ENCODE measurements around the gene S1PR4. TPM values are rescaled to one million over a fixed set of nuclear protein-coding genes. Genes with fewer than 3 reads are reported as not detected.

S1PR4 gene
- total and polyA plus RNA-seq, 2 of the 8 experiments (the other 6 are each of a cell fraction or from before 2014, with no cell fraction given) = not detected

- Histone ChIP-seq H3K9ac (replicated peaks in 1 of 4; ENCODE audit: extremely low read depth in 1 of 4, low read depth in 3 of 4, low read length in 3 of 4) (no peak overlapping the region), H4K91ac (replicated peaks; ENCODE audit: insufficient read length, low read length) (no peak overlapping the region), H2BK12ac (ENCODE audit: low read depth, low read length) (no peak overlapping the region), H2AK5ac (ENCODE audit: low read depth, low read length) (no peak overlapping the region), H3K56ac (replicated peaks; ENCODE audit: insufficient read length, low read depth, low read length) (no peak overlapping the region), H3K14ac (ENCODE audit: insufficient read length) (no peak overlapping the region), H3K4me1 (replicated peaks in 1 of 4; ENCODE audit: control insufficient read depth in 3 of 4, insufficient read depth in 4 of 4, low read length in 3 of 4) (peaks cover 0 to 3% (median 2%) of the 10 kb centered on the region in 4 experiments; a peak in 4 of 7 replicates), H3K9me3 (ENCODE audit: insufficient read depth in 2 of 2, low read depth in 1 of 2, low read length in 1 of 2) (no peaks in the 10 kb centered on the region), H3K23ac (ENCODE audit: insufficient read length) (no peak overlapping the region), H3K4me2 (ENCODE audit: insufficient read depth in 1 of 2, low read depth in 2 of 2, low read length in 2 of 2) (no peak overlapping the region), H2BK20ac (ENCODE audit: low read length) (no peak overlapping the region), H4K8ac (ENCODE audit: extremely low read depth, insufficient read depth, low read length) (no peak overlapping the region), H3K4me3 (ENCODE audit: extremely low read depth in 1 of 4, insufficient read depth in 2 of 4, low read depth in 3 of 4, low read length in 4 of 4) (no peak overlapping the region), H3K79me2 (ENCODE audit: control insufficient read depth in 1 of 2, insufficient read depth in 2 of 2, low read length in 2 of 2) (peaks cover 0 to 31% of the 10 kb centered on the region in 2 experiments; a peak in 3 of 4 replicates), H3K23me2 (ENCODE audit: low read depth, low read length) (no peaks in the 10 kb centered on the region), H3K27me3 (replicated peaks in 1 of 4; ENCODE audit: control insufficient read depth in 3 of 4, extremely low read depth in 1 of 4, insufficient read depth in 3 of 4, low read length in 3 of 4) (no peaks in the 10 kb centered on the region), H4K20me1 (replicated peaks in 1 of 2; ENCODE audit: control insufficient read depth in 1 of 2, insufficient read depth in 2 of 2, low read length in 2 of 2) (peaks cover 16 to 26% of the 10 kb centered on the region in 2 experiments), H3K27ac (ENCODE audit: low read depth, low read length) (no peak overlapping the region), H2BK120ac (replicated peaks; ENCODE audit: low read depth, low read length) (no peak overlapping the region), H2BK15ac (ENCODE audit: low read length) (no peak overlapping the region), H2BK5ac (ENCODE audit: low read depth, low read length) (no peak overlapping the region), H3K36me3 (ENCODE audit: control insufficient read depth in 2 of 4, insufficient read depth in 4 of 4, low read length in 3 of 4) (peaks cover 0 to 18% (median 7%) of the 10 kb centered on the region in 4 experiments; a peak in 3 of 8 replicates), H3K18ac (ENCODE audit: extremely low read depth, low read length) (no peak overlapping the region), H4K5ac (ENCODE audit: insufficient read length, low read depth, low read length) (no peak overlapping the region), H3K4ac (replicated peaks; ENCODE audit: insufficient read length, low read depth, low read length) (no peak overlapping the region), H3K79me1 (ENCODE audit: low read depth, low read length) (peaks cover 21% of the 10 kb centered on the region), H2AFZ (ENCODE audit: low read length) (no peak overlapping the region)
- 91% methylated on average over 16 of the region's 17 CpGs; no CpG with 5 or more reads in 1 of the 2 experiments for WGBS, 2 experiments (ENCODE audit: extremely low coverage in 1 of 2, insufficient coverage in 1 of 2, insufficient read length in 1 of 2, insufficient replicate concordance in 2 of 2, low coverage in 1 of 2, low lambda C conversion rate in 2 of 2, missing lambda C conversion rate in 1 of 2)
- TF ChIP-seq, protein P1, sequence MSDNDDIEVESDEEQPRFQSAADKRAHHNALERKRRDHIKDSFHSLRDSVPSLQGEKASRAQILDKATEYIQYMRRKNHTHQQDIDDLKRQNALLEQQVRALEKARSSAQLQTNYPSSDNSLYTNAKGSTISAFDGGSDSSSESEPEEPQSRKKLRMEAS (IDR thresholded peaks at IDR 0.05) = no peak
- no peak for TF ChIP-seq TEAD4 (IDR thresholded peaks at IDR 0.05; ENCODE audit: low read depth, low read length)
- POLR2A ChIA-PET (ENCODE audit: partially characterized antibody) = interaction anchor here (0.6 to 1.6 kb wide), 2 partner anchors 11 to 234 kb away, joined by 3 read pairs; no protein-coding TSS in a partner anchor
- DNase-seq (ENCODE audit: low read depth in 1 of 2, low spot score in 2 of 2) (no peak), FAIRE-seq (no peak)
- CTCF ChIA-PET (ENCODE audit: partially characterized antibody) = interaction anchor here (1.0 kb wide), 1 partner anchor 11 kb away, joined by 5 read pairs; no protein-coding TSS in a partner anchor
These were observed 15.8 kb downstream of the S1PR4 start for GRCh38 chr19:3194106-3195087.
